PC-3 (cell line): ENCODE data around the gene VCP. TPM values are rescaled to one million over a fixed set of nuclear protein-coding genes. Genes with fewer than 3 reads are reported as not detected.

Experiments used
- ATAC-seq: fragments of 200-7000 bp; cut with Tn5 transposase; 2 replicates; pipeline ENCODE4 v1.9.1; 2020; ENCODE audit warnings: mild to moderate bottlenecking, moderate library complexity
- BruUV-seq: library from RNA; stranded (reverse); fragments of 400-500 nt; replicated peaks from 2 replicates; lab custom pipeline; 2021; lab: Mats Ljungman, UMichigan
- CTCF ChIA-PET: fragments of 300-600 bp; sonication (Branson Sonifier 250); formaldehyde crosslinking; loops from one replicate; lab custom pipeline; 2022; ENCODE audit warnings: antibody characterized with exemption; lab: Charles Lee
- POLR2A ChIA-PET: fragments of 300-600 bp; sonication (Branson Sonifier 250); formaldehyde crosslinking; loops from one replicate; lab custom pipeline; 2022; ENCODE audit warnings: antibody characterized with exemption; ENCODE audit not compliant: unreplicated experiment; lab: Charles Lee
- DNase-seq: peaks from one replicate; pipeline ENCODE4 v3.0.0-alpha.2; 2015
- H2AFZ ChIP-seq: fragments of 300-600 bp; sonication (generic); 2 replicates; pipeline ENCODE4 v1.6.0; 2016; ENCODE audit warnings: antibody characterized with exemption, low read length
- H3F3A ChIP-seq: fragments of 300-600 bp; sonication (generic); one replicate; pipeline ENCODE4 v1.6.0; 2017; ENCODE audit warnings: antibody characterized with exemption, low read length, control low read depth, mild to moderate bottlenecking; ENCODE audit not compliant: unreplicated experiment
- H3K27ac ChIP-seq: fragments of 300-600 bp; sonication (generic); 2 replicates; pipeline ENCODE4 v1.5.1; 2016; ENCODE audit warnings: mild to moderate bottlenecking, low read length
- H3K27me3 ChIP-seq: fragments of 300-600 bp; sonication (generic); 2 replicates; pipeline ENCODE4 v1.6.1; 2016; ENCODE audit warnings: low read length, mixed read lengths
- H3K36me3 ChIP-seq: fragments of 300-600 bp; sonication (generic); 2 replicates; pipeline ENCODE4 v1.6.1; 2016; ENCODE audit warnings: low read depth, mixed run types, low read length, mixed read lengths
- H3K4me1 ChIP-seq: fragments of 300-600 bp; sonication (generic); 2 replicates; pipeline ENCODE4 v1.5.1; 2016; ENCODE audit warnings: low read length; ENCODE audit not compliant: insufficient read depth
- H3K4me2 ChIP-seq: fragments of 300-600 bp; sonication (generic); 2 replicates; pipeline ENCODE4 v1.6.0; 2016; ENCODE audit warnings: low read length
- H3K4me3 ChIP-seq: fragments of 300-600 bp; sonication (generic); 2 replicates; pipeline ENCODE4 v1.5.1; 2016; ENCODE audit warnings: mild to moderate bottlenecking, low read length, mixed read lengths
- H3K79me2 ChIP-seq: fragments of 300-600 bp; sonication (generic); 2 replicates; pipeline ENCODE4 v1.6.1; 2017; ENCODE audit warnings: low read length, mixed read lengths
- H3K9ac ChIP-seq: fragments of 300-600 bp; sonication (generic); 2 replicates; pipeline ENCODE4 v1.6.0; 2016; ENCODE audit warnings: mild to moderate bottlenecking, low read length
- H3K9me2 ChIP-seq: fragments of 300-600 bp; sonication (generic); replicated peaks from 2 replicates; pipeline ENCODE4 v1.6.1; 2016; ENCODE audit warnings: mixed run types, low read length, mixed read lengths
- H3K9me3 ChIP-seq: fragments of 300-600 bp; sonication (generic); 2 replicates; pipeline ENCODE4 v1.6.1; 2016; ENCODE audit warnings: low read length, mixed read lengths
- H4K20me1 ChIP-seq: fragments of 300-600 bp; sonication (generic); 2 replicates; pipeline ENCODE4 v1.6.1; 2016; ENCODE audit warnings: low read length, mixed read lengths
- CTCF ChIP-seq: fragments of 300-600 bp; sonication (generic); conservative IDR thresholded peaks from 2 replicates; pipeline ENCODE4 v1.5.1; 2017; ENCODE audit warnings: antibody characterized with exemption, low read depth, mild to moderate bottlenecking, low read length
- EZH2 ChIP-seq: fragments of 300-600 bp; sonication (generic); IDR thresholded peaks from one replicate; pipeline ENCODE4 v1.6.1; 2017; ENCODE audit warnings: antibody characterized with exemption, mild to moderate bottlenecking, low read length; ENCODE audit not compliant: unreplicated experiment
- EZH2phosphoT487 ChIP-seq: fragments of 300-600 bp; sonication (generic); IDR thresholded peaks from 2 replicates; pipeline ENCODE4 v1.6.1; 2018; ENCODE audit warnings: mild to moderate bottlenecking, antibody characterized with exemption, low read length, borderline replicate concordance
- intact Hi-C: fragments of 100-400 bp; cut with micrococcal nuclease; formaldehyde crosslinking; loops from 2 replicates; pipeline ENCODE4 v1.9.0; 2023
- total RNA-seq: library from RNA; depleted of rRNA; stranded (reverse); fragments of >200 nt; gene quantifications from 2 replicates; pipeline ENCODE4 v1.2.3, GENCODE V29; 2014

Gene VCP
- total RNA-seq, 1 experiment from 2014 or later = 343 TPM

GRCh38 chr9:35107297-35108290 lies 35.2 kb upstream of the VCP start:
- Histone ChIP-seq H3K79me2 (peaks cover 3% of the 10 kb centered on the region), H3K4me3 (no peak overlapping the region), H3K9me2 (no peaks in the 10 kb centered on the region), H2AFZ (no peak overlapping the region), H3F3A (no peaks in the 10 kb centered on the region), H3K4me2 (no peak overlapping the region), H3K27me3 (no peaks in the 10 kb centered on the region), H4K20me1 (no peaks in the 10 kb centered on the region), H3K9me3 (no peaks in the 10 kb centered on the region), H3K27ac (no peak overlapping the region), H3K4me1 (peaks cover 27% of the 10 kb centered on the region), H3K9ac (no peak overlapping the region), H3K36me3 (no peaks in the 10 kb centered on the region)
- ATAC-seq (no peak), DNase-seq (no peak)
- no peak for TF ChIP-seq EZH2phosphoT487
- no peak for TF ChIP-seq CTCF
- no peak for TF ChIP-seq EZH2
- no TSS peak for BruUV-seq
- ChIA-PET POLR2A (interaction anchor here (0.5 kb wide), 1 partner anchor 336 kb away, joined by 4 read pairs; no protein-coding TSS in a partner anchor), CTCF (no interaction called here)
- intact Hi-C loops = no loop called here

DNA sequence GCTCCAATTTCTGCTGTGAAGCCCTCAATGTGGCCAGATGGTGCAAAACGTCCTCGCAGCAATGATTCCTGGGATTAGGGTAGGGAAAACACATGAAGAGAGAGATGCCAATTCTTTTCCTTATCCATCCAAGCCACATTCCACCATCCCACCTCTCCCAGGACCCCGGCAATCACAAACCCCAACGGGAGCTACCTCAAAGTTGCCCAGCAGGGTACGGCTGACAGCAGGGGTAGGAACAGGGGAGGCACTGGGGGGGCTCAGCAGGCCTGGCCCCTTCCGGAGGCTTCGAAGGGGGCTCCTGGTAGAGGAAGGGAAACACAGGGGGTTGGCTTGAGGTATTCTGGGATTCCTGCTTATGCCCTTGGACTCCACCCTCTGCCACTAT lies 33.9 kb upstream of the VCP start:
- no peaks in the 10 kb centered on the region for H3K36me3 ChIP-seq
- ChIA-PET CTCF (no interaction called here), POLR2A (no interaction called here)
- no peak for ATAC-seq
- H2AFZ ChIP-seq = no peak overlapping the region
- no peak overlapping the region for H3K4me2 ChIP-seq
- no peaks in the 10 kb centered on the region for H3K27me3 ChIP-seq
- no peaks in the 10 kb centered on the region for H4K20me1 ChIP-seq
- BruUV-seq = no TSS peak
- H3K4me3 ChIP-seq = no peak overlapping the region
- no peak overlapping the region for H3K27ac ChIP-seq
- H3K79me2 ChIP-seq = peaks cover 16% of the 10 kb centered on the region
- no peak for DNase-seq
- H3F3A ChIP-seq = no peaks in the 10 kb centered on the region
- H3K9ac ChIP-seq = no peak overlapping the region
- H3K9me3 ChIP-seq = no peaks in the 10 kb centered on the region
- H3K9me2 ChIP-seq = no peaks in the 10 kb centered on the region
- intact Hi-C loops = no loop called here
- TF ChIP-seq EZH2 = no peak
- TF ChIP-seq EZH2phosphoT487 = no peak
- TF ChIP-seq CTCF = no peak
- H3K4me1 ChIP-seq = peaks cover 28% of the 10 kb centered on the region
